ENCODE results near the gene C13orf46. TPM values are rescaled to one million over a fixed set of nuclear protein-coding genes. Genes with fewer than 3 reads are reported as not detected.

Gene C13orf46
- total and polyA plus RNA-seq, 4 donors, result 1.1 to 11.3 (median 6.4) TPM

DNA sequence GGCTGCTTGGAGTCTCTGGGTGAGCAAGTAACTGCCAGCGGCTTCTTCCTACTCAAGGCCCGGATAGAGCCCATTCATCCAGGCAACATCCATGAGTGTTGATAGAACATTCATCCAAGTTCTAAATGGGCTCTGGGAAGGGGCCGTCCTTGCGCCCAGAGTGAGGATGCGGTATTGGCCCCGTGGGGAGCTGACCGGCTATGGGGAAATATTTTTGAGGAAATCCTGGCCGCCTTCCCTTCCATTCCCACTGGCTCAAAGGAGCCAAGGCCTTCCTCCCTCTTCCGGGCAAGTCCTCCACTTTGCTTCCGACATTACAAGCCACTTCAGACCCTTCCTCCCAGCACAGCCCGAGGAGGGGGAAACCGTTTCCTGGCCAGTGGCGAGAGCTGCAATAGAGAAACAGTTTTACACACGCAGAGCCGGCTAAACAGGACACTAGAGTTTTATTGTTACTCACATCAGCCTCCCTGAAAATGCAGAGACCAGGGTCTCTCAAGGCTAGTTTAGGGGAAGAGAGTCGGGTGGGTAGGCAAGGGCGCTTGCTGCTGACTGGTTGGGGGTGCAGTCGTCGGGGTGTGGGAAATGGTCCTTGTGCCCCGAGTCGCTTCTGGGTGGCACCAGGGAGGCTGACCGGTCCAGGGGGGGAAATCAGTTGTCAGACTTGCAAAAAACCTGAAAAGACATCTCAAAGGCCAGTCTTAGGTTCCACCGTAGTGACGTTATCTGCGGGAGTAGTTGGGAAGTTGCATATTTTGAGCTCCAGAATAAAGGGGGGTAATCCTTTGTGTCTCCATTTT is 37.5 kb downstream of the C13orf46 start:
- no peak overlapping the region for H3K9ac ChIP-seq (ENCODE audit: insufficient read depth in 1 of 2, low read length in 2 of 2)
- DNase-seq, result no peak
- no peak overlapping the region for H3K27ac ChIP-seq (ENCODE audit: low read depth in 1 of 2, low read length in 1 of 2)
- H3K36me3 ChIP-seq (ENCODE audit: control insufficient read depth in 4 of 4, insufficient read depth in 4 of 4, low read length in 4 of 4), result no peaks in the 10 kb centered on the region
- 81 to 90% methylated on average over 25 of the region's 25 CpGs for WGBS, 2 donors
- TF ChIP-seq, protein P1, sequence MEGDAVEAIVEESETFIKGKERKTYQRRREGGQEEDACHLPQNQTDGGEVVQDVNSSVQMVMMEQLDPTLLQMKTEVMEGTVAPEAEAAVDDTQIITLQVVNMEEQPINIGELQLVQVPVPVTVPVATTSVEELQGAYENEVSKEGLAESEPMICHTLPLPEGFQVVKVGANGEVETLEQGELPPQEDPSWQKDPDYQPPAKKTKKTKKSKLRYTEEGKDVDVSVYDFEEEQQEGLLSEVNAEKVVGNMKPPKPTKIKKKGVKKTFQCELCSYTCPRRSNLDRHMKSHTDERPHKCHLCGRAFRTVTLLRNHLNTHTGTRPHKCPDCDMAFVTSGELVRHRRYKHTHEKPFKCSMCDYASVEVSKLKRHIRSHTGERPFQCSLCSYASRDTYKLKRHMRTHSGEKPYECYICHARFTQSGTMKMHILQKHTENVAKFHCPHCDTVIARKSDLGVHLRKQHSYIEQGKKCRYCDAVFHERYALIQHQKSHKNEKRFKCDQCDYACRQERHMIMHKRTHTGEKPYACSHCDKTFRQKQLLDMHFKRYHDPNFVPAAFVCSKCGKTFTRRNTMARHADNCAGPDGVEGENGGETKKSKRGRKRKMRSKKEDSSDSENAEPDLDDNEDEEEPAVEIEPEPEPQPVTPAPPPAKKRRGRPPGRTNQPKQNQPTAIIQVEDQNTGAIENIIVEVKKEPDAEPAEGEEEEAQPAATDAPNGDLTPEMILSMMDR (IDR thresholded peaks at IDR 0.05; ENCODE audit: control extremely low read depth, extremely low read depth), result no peak
- no peaks in the 10 kb centered on the region for H3K9me3 ChIP-seq (ENCODE audit: control insufficient read depth in 4 of 4, insufficient read depth in 3 of 4, low read length in 3 of 4)
- H3K27me3 ChIP-seq (ENCODE audit: control insufficient read depth in 3 of 3, insufficient read depth in 3 of 3, low read length in 2 of 3), result peaks cover 0 to 4% (median 0%) of the 10 kb centered on the region in 3 donors
- peaks cover 0 to 35% (median 4%) of the 10 kb centered on the region in 5 donors for H3K4me1 ChIP-seq (ENCODE audit: control insufficient read depth in 5 of 5, insufficient read depth in 5 of 5, low read length in 5 of 5)
- no peak overlapping the region for H3K4me3 ChIP-seq
- no peak for ATAC-seq (ENCODE audit: insufficient read depth, low FRiP score)

DNA sequence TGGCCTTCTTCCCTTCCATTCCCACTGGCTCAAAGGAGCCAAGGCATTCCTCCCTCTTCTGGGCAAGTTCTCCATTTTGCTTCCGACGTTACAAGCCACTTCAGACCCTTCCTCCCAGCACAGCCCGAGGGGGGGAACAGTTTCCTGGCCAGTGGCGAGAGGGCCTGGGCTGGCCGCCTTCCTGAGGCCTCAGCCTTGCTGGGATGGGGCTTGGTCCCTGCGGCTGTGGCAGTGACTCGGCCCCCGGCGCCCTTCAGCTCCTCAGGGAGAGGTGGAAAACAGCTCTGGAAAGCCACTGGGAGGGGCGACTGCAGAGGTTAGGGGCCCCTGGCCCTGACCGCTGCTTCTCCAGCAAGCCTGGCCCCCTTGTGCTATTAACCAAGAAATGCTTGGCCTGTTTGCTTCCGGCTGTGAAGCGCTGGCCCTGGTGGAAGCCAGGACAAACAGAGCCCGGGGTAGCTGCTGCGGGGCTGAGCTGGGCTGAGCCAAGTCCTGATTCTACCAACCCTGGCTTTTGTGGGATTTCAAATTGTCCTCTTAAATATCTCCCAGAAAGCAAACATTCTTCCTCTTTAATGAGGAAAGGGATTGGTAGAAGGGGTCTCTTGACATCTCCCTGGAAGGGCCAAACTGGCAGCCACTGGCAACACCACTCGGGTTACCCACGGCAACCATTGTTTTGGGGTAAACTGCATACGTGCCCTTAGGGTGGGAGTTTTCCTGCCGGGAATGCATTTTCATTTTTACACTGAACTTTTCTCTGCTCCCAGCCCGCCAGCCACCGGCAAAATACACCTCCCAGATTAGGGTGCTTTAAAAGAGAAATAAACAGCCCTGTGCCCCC is 38.7 kb downstream of the C13orf46 start:
- H3K9me3 ChIP-seq (ENCODE audit: control insufficient read depth in 4 of 4, insufficient read depth in 3 of 4, low read length in 3 of 4), result no peaks in the 10 kb centered on the region
- H3K4me1 ChIP-seq (ENCODE audit: control insufficient read depth in 5 of 5, insufficient read depth in 5 of 5, low read length in 5 of 5), result peaks cover 0 to 35% (median 4%) of the 10 kb centered on the region in 5 donors
- ATAC-seq (ENCODE audit: insufficient read depth, low FRiP score) (no peak), DNase-seq (peak; percentile 70 to 74 (median 72))
- no peaks in the 10 kb centered on the region for H3K36me3 ChIP-seq (ENCODE audit: control insufficient read depth in 4 of 4, insufficient read depth in 4 of 4, low read length in 4 of 4)
- peaks cover 0 to 4% (median 0%) of the 10 kb centered on the region in 3 donors for H3K27me3 ChIP-seq (ENCODE audit: control insufficient read depth in 3 of 3, insufficient read depth in 3 of 3, low read length in 2 of 3)
- H3K9ac ChIP-seq (ENCODE audit: insufficient read depth in 1 of 2, low read length in 2 of 2), result no peak overlapping the region
- no peak overlapping the region for H3K27ac ChIP-seq (ENCODE audit: low read depth in 1 of 2, low read length in 1 of 2)
- WGBS, 2 donors, result 49 to 58% methylated on average over 21 of the region's 21 CpGs
- no peak overlapping the region for H3K4me3 ChIP-seq
- TF ChIP-seq, protein P1 (IDR thresholded peaks at IDR 0.05; ENCODE audit: control extremely low read depth, extremely low read depth), result no peak

DNA sequence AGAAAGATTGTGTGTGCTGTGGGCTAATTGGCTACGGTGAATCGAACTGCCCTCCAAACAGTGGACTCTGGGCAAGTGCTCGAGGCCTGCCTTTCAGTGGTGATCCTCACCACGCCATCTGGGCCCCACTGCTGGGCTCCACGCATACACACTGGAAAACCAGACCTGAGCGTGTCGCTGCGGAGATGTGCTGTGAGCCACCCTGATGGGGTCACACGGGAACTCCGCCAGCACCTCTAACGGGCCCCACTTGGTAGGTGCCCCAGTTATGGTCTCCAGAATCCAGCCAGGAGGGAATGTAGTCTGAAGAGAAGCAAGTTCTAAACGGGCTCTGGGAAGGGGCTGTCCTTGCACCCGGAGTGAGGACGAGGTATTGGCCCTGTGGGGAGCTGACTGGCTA is 39.3 kb downstream of the C13orf46 start:
- no peak for ATAC-seq (ENCODE audit: insufficient read depth, low FRiP score)
- peaks cover 0 to 38% (median 4%) of the 10 kb centered on the region in 5 donors for H3K4me1 ChIP-seq (ENCODE audit: control insufficient read depth in 5 of 5, insufficient read depth in 5 of 5, low read length in 5 of 5)

More for the DNA sequence above, 39.3 kb downstream of the C13orf46 start:
- H3K27ac ChIP-seq (ENCODE audit: low read depth in 1 of 2, low read length in 1 of 2), result no peak overlapping the region
- no peak overlapping the region for H3K9ac ChIP-seq (ENCODE audit: insufficient read depth in 1 of 2, low read length in 2 of 2)
- no peaks in the 10 kb centered on the region for H3K36me3 ChIP-seq (ENCODE audit: control insufficient read depth in 4 of 4, insufficient read depth in 4 of 4, low read length in 4 of 4)
- TF ChIP-seq, protein P1 (IDR thresholded peaks at IDR 0.05; ENCODE audit: control extremely low read depth, extremely low read depth), result no peak
- DNase-seq, result peak in 1 of 3 donors; percentile 7
- 91 to 96% methylated on average over 14 of the region's 14 CpGs for WGBS, 2 donors
- H3K4me3 ChIP-seq, result no peak overlapping the region
- H3K9me3 ChIP-seq (ENCODE audit: control insufficient read depth in 4 of 4, insufficient read depth in 3 of 4, low read length in 3 of 4), result no peaks in the 10 kb centered on the region
- peaks cover 0 to 4% (median 0%) of the 10 kb centered on the region in 3 donors for H3K27me3 ChIP-seq (ENCODE audit: control insufficient read depth in 3 of 3, insufficient read depth in 3 of 3, low read length in 2 of 3)

All from lung (tissue), 12 donors.